GM12875 (cell line): ENCODE results near the gene C1QA.

Source experiments
- H3K4me3 ChIP-seq: one replicate; pipeline ENCODE4 v1.5.1; 2011; ENCODE audit warnings: low read depth, low read length, control low read depth
- CTCF ChIP-seq: IDR thresholded peaks from 2 replicates; pipeline ENCODE4 v1.5.1; 2011; ENCODE audit warnings: low read depth, mild to moderate bottlenecking, control low read depth, inconsistent platforms, low read length, moderate library complexity, borderline replicate concordance; ENCODE audit not compliant: insufficient read depth

The C1QA gene

GRCh38 chr1:22612671-22613571, 23.5 kb upstream of the C1QA start:
- no peak for TF ChIP-seq CTCF
- no peak overlapping the region for H3K4me3 ChIP-seq

- no peak for TF ChIP-seq CTCF
- H3K4me3 ChIP-seq = no peak overlapping the region
Measured at GRCh38 chr1:22613572-22613918, 22.9 kb upstream of the C1QA start.

- H3K4me3 ChIP-seq = no peak overlapping the region
- TF ChIP-seq CTCF = no peak
Measured at GRCh38 chr1:22613951-22614350, 22.5 kb upstream of the C1QA start.

GRCh38 chr1:22615886-22616285, 20.5 kb upstream of the C1QA start:
- H3K4me3 ChIP-seq = no peak overlapping the region
- TF ChIP-seq CTCF = no peak

- H3K4me3 ChIP-seq = no peak overlapping the region
- no peak for TF ChIP-seq CTCF
Measured at GRCh38 chr1:22616571-22616970, 19.9 kb upstream of the C1QA start.

GRCh38 chr1:22618056-22618455, 18.4 kb upstream of the C1QA start:
- TF ChIP-seq CTCF = no peak
- no peak overlapping the region for H3K4me3 ChIP-seq

GRCh38 chr1:22619252-22619651, 17.2 kb upstream of the C1QA start:
- H3K4me3 ChIP-seq = no peak overlapping the region

More at GRCh38 chr1:22619252-22619651, 17.2 kb upstream of the C1QA start:
- TF ChIP-seq CTCF = no peak
